ENCODE results near the gene FRY.

FRY gene

GRCh38 chr13:32028711-32029110 is 2.9 kb upstream of the FRY start:
- Histone ChIP-seq H3K27me3 (ENCODE audit: control insufficient read depth in 1 of 2, insufficient read depth in 2 of 2, low read length in 2 of 2) (no peaks in the 10 kb centered on the region), H3K9me3 (ENCODE audit: control insufficient read depth in 2 of 2, low read length in 2 of 2) (no peaks in the 10 kb centered on the region), H3K4me1 (ENCODE audit: control insufficient read depth, insufficient read depth, low read length) (no peaks in the 10 kb centered on the region), H3K27ac (ENCODE audit: low read length) (no peak overlapping the region), H3K36me3 (ENCODE audit: control insufficient read depth in 2 of 2, insufficient read depth in 2 of 2, low read length in 2 of 2) (no peaks in the 10 kb centered on the region), H3K9ac (ENCODE audit: low read length in 2 of 2) (no peak overlapping the region), H3K4me3 (ENCODE audit: low read length in 2 of 2) (no peak overlapping the region)

DNA sequence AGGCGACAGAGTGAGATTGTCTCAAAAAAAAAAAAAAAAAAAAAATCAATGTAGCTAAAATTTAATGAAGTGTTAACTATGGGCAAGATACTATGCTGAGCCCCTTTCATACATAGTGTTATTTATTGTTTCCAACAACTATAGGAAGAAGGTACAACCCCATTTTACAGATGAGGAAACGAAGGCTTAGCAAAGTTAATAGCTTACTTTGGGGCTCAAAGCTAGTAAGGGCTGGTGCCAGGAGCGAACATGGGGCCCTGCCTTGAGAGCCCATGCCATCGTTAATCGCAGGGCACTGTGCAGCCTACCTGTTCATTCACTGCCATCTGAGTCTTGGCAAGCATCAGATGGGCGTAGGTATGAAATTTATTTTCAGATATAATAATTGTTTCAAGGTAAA is 1.9 kb upstream of the FRY start:
- no peaks in the 10 kb centered on the region for H3K9me3 ChIP-seq (ENCODE audit: control insufficient read depth in 2 of 2, low read length in 2 of 2)
- H3K4me1 ChIP-seq (ENCODE audit: control insufficient read depth, insufficient read depth, low read length) = no peaks in the 10 kb centered on the region
- H3K36me3 ChIP-seq (ENCODE audit: control insufficient read depth in 2 of 2, insufficient read depth in 2 of 2, low read length in 2 of 2) = no peaks in the 10 kb centered on the region
- H3K27me3 ChIP-seq (ENCODE audit: control insufficient read depth in 1 of 2, insufficient read depth in 2 of 2, low read length in 2 of 2) = no peaks in the 10 kb centered on the region
- no peak overlapping the region for H3K27ac ChIP-seq (ENCODE audit: low read length)
- H3K9ac ChIP-seq (ENCODE audit: low read length in 2 of 2) = no peak overlapping the region
- no peak overlapping the region for H3K4me3 ChIP-seq (ENCODE audit: low read length in 2 of 2)

DNA sequence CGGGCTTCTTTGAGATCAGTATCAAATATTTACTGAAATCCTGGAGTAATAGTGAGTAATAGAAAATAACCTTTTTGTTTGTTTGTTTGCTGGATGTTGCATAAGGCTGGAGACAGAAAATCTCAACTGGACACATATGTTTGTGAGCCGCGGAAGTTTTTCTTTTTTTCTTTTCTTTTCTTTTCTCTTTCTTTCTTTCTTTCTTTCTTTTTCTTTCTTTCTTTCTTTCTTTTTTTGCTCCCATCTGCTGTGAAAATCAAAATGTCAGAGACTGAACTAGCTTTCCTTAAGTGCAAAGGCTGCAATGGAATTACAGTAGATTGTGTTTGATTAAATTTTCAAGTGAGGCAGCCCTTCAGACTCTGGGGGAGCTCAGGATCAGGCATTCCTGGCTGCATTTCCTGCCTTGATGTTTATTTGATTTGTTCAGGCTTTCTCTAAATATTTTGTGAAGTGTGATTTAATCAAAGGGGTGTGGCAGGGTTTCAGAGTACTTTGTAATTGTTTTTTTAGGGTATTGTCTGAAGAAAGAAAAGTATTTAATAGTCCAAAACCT is 319 bp downstream of the FRY start:
- H3K36me3 ChIP-seq (ENCODE audit: control insufficient read depth in 2 of 2, insufficient read depth in 2 of 2, low read length in 2 of 2) = no peaks in the 10 kb centered on the region
- H3K4me3 ChIP-seq (ENCODE audit: low read length in 2 of 2) = peak overlapping the region; percentile 81 to 83
- H3K9ac ChIP-seq (ENCODE audit: low read length in 2 of 2) = peak overlapping the region; percentile 55 to 59
- H3K27ac ChIP-seq (ENCODE audit: low read length) = peak overlapping the region; percentile 53
- H3K4me1 ChIP-seq (ENCODE audit: control insufficient read depth, insufficient read depth, low read length) = no peaks in the 10 kb centered on the region
- no peaks in the 10 kb centered on the region for H3K9me3 ChIP-seq (ENCODE audit: control insufficient read depth in 2 of 2, low read length in 2 of 2)
- no peaks in the 10 kb centered on the region for H3K27me3 ChIP-seq (ENCODE audit: control insufficient read depth in 1 of 2, insufficient read depth in 2 of 2, low read length in 2 of 2)

GRCh38 chr13:32032759-32033158 is 1.2 kb downstream of the FRY start:
- Histone ChIP-seq H3K9ac (ENCODE audit: low read length in 2 of 2) (no peak overlapping the region), H3K4me1 (ENCODE audit: control insufficient read depth, insufficient read depth, low read length) (no peaks in the 10 kb centered on the region), H3K4me3 (ENCODE audit: low read length in 2 of 2) (no peak overlapping the region), H3K36me3 (ENCODE audit: control insufficient read depth in 2 of 2, insufficient read depth in 2 of 2, low read length in 2 of 2) (no peaks in the 10 kb centered on the region), H3K27me3 (ENCODE audit: control insufficient read depth in 1 of 2, insufficient read depth in 2 of 2, low read length in 2 of 2) (no peaks in the 10 kb centered on the region), H3K27ac (ENCODE audit: low read length) (no peak overlapping the region), H3K9me3 (ENCODE audit: control insufficient read depth in 2 of 2, low read length in 2 of 2) (no peaks in the 10 kb centered on the region)

DNA sequence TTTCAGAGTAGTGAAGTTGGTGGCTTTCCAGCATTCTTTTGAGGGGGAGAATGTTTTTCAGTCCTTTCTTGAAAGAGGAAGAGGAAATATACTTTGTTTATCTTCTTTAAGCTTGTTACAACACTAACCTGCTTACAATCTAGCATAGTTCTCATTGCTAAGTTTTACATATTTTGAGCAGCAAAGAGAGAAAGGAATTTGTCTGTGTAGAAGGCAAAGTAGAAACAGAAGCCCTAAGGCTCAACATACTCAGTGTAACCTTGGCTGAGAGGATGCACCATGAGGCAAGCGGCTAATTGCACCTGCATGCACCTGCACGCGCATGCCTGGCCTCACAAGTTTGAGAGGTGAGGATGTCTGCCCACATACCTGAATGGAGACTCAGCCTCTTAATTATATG is 2.2 kb downstream of the FRY start:
- Histone ChIP-seq H3K36me3 (ENCODE audit: control insufficient read depth in 2 of 2, insufficient read depth in 2 of 2, low read length in 2 of 2) (no peaks in the 10 kb centered on the region), H3K4me1 (ENCODE audit: control insufficient read depth, insufficient read depth, low read length) (no peaks in the 10 kb centered on the region), H3K4me3 (ENCODE audit: low read length in 2 of 2) (no peak overlapping the region), H3K9ac (ENCODE audit: low read length in 2 of 2) (no peak overlapping the region), H3K9me3 (ENCODE audit: control insufficient read depth in 2 of 2, low read length in 2 of 2) (no peaks in the 10 kb centered on the region), H3K27ac (ENCODE audit: low read length) (no peak overlapping the region), H3K27me3 (ENCODE audit: control insufficient read depth in 1 of 2, insufficient read depth in 2 of 2, low read length in 2 of 2) (no peaks in the 10 kb centered on the region)

DNA sequence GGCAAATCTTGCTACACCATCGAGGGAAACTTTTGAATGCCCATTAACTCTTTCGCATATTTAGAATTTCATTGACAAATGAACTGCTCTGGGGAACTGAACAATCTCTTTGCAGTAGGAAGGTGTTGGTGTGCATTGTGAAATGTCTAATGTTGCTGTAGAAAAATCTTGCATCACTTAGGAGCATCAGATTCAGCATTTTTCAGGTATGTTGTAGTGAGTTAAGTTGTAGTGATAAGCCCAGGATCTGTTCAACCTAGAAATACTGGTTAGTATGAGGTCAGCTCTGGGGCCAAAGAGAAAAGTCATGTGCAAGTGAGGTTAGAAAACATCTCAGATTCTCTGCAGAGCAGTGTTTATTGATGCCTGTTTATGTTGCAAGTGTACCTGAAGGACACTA is 4.1 kb downstream of the FRY start:
- H3K9me3 ChIP-seq (ENCODE audit: control insufficient read depth in 2 of 2, low read length in 2 of 2) = no peaks in the 10 kb centered on the region
- H3K9ac ChIP-seq (ENCODE audit: low read length in 2 of 2) = no peak overlapping the region
- H3K4me3 ChIP-seq (ENCODE audit: low read length in 2 of 2) = no peak overlapping the region
- H3K27me3 ChIP-seq (ENCODE audit: control insufficient read depth in 1 of 2, insufficient read depth in 2 of 2, low read length in 2 of 2) = no peaks in the 10 kb centered on the region
- no peaks in the 10 kb centered on the region for H3K4me1 ChIP-seq (ENCODE audit: control insufficient read depth, insufficient read depth, low read length)
- H3K36me3 ChIP-seq (ENCODE audit: control insufficient read depth in 2 of 2, insufficient read depth in 2 of 2, low read length in 2 of 2) = no peaks in the 10 kb centered on the region
- no peak overlapping the region for H3K27ac ChIP-seq (ENCODE audit: low read length)

- Histone ChIP-seq H3K4me1 (ENCODE audit: control insufficient read depth, insufficient read depth, low read length) (no peaks in the 10 kb centered on the region), H3K27ac (ENCODE audit: low read length) (no peak overlapping the region), H3K9ac (ENCODE audit: low read length in 2 of 2) (no peak overlapping the region), H3K4me3 (ENCODE audit: low read length in 2 of 2) (no peak overlapping the region), H3K27me3 (ENCODE audit: control insufficient read depth in 1 of 2, insufficient read depth in 2 of 2, low read length in 2 of 2) (no peaks in the 10 kb centered on the region), H3K36me3 (ENCODE audit: control insufficient read depth in 2 of 2, insufficient read depth in 2 of 2, low read length in 2 of 2) (no peaks in the 10 kb centered on the region), H3K9me3 (ENCODE audit: control insufficient read depth in 2 of 2, low read length in 2 of 2) (no peaks in the 10 kb centered on the region)
Measured at GRCh38 chr13:32036126-32036695, 4.6 kb downstream of the FRY start.

GRCh38 chr13:32036757-32037156 is 5.2 kb downstream of the FRY start:
- Histone ChIP-seq H3K27me3 (ENCODE audit: control insufficient read depth in 1 of 2, insufficient read depth in 2 of 2, low read length in 2 of 2) (no peaks in the 10 kb centered on the region), H3K27ac (ENCODE audit: low read length) (no peak overlapping the region), H3K4me1 (ENCODE audit: control insufficient read depth, insufficient read depth, low read length) (no peaks in the 10 kb centered on the region), H3K9me3 (ENCODE audit: control insufficient read depth in 2 of 2, low read length in 2 of 2) (no peaks in the 10 kb centered on the region), H3K9ac (ENCODE audit: low read length in 2 of 2) (no peak overlapping the region), H3K4me3 (ENCODE audit: low read length in 2 of 2) (no peak overlapping the region), H3K36me3 (ENCODE audit: control insufficient read depth in 2 of 2, insufficient read depth in 2 of 2, low read length in 2 of 2) (no peaks in the 10 kb centered on the region)

GRCh38 chr13:32037471-32037870 is 5.9 kb downstream of the FRY start:
- Histone ChIP-seq H3K9me3 (ENCODE audit: control insufficient read depth in 2 of 2, low read length in 2 of 2) (no peaks in the 10 kb centered on the region), H3K9ac (ENCODE audit: low read length in 2 of 2) (no peak overlapping the region), H3K27ac (ENCODE audit: low read length) (no peak overlapping the region), H3K4me1 (ENCODE audit: control insufficient read depth, insufficient read depth, low read length) (no peaks in the 10 kb centered on the region), H3K36me3 (ENCODE audit: control insufficient read depth in 2 of 2, insufficient read depth in 2 of 2, low read length in 2 of 2) (no peaks in the 10 kb centered on the region), H3K4me3 (ENCODE audit: low read length in 2 of 2) (no peak overlapping the region), H3K27me3 (ENCODE audit: control insufficient read depth in 1 of 2, insufficient read depth in 2 of 2, low read length in 2 of 2) (no peaks in the 10 kb centered on the region)

GRCh38 chr13:32038343-32038742 is 6.8 kb downstream of the FRY start:
- no peaks in the 10 kb centered on the region for H3K9me3 ChIP-seq (ENCODE audit: control insufficient read depth in 2 of 2, low read length in 2 of 2)
- no peak overlapping the region for H3K27ac ChIP-seq (ENCODE audit: low read length)

GRCh38 chr13:32039056-32039455 is 7.5 kb downstream of the FRY start:
- no peak overlapping the region for H3K4me3 ChIP-seq (ENCODE audit: low read length in 2 of 2)
- no peaks in the 10 kb centered on the region for H3K36me3 ChIP-seq (ENCODE audit: control insufficient read depth in 2 of 2, insufficient read depth in 2 of 2, low read length in 2 of 2)
- no peaks in the 10 kb centered on the region for H3K4me1 ChIP-seq (ENCODE audit: control insufficient read depth, insufficient read depth, low read length)
- H3K9ac ChIP-seq (ENCODE audit: low read length in 2 of 2) = no peak overlapping the region
- no peak overlapping the region for H3K27ac ChIP-seq (ENCODE audit: low read length)
- no peaks in the 10 kb centered on the region for H3K27me3 ChIP-seq (ENCODE audit: control insufficient read depth in 1 of 2, insufficient read depth in 2 of 2, low read length in 2 of 2)
- H3K9me3 ChIP-seq (ENCODE audit: control insufficient read depth in 2 of 2, low read length in 2 of 2) = no peaks in the 10 kb centered on the region

More at GRCh38 chr13:32038343-32038742, 6.8 kb downstream of the FRY start:
- Histone ChIP-seq H3K9ac (ENCODE audit: low read length in 2 of 2) (no peak overlapping the region), H3K4me3 (ENCODE audit: low read length in 2 of 2) (no peak overlapping the region), H3K4me1 (ENCODE audit: control insufficient read depth, insufficient read depth, low read length) (no peaks in the 10 kb centered on the region), H3K36me3 (ENCODE audit: control insufficient read depth in 2 of 2, insufficient read depth in 2 of 2, low read length in 2 of 2) (no peaks in the 10 kb centered on the region), H3K27me3 (ENCODE audit: control insufficient read depth in 1 of 2, insufficient read depth in 2 of 2, low read length in 2 of 2) (no peaks in the 10 kb centered on the region)

Measured in stomach smooth muscle (tissue), 2 donors.